Hematopoietic multipotent progenitor cell treated with erythropoietin and hydrocortisone succinate and interleukin-3 and kit ligand, for 17 days (in vitro differentiated cells): ENCODE data around the gene DTX2.
"Not testable (repeated sequence)": the region's sequence is repeated elsewhere in the genome, so short reads cannot be mapped to it uniquely, and the experiment has no call there.

Source experiments
- DNase-seq: peaks from one replicate; pipeline ENCODE4 v3.0.0-alpha.2; 2015; ENCODE audit warnings: low spot score

DTX2 gene

DNA sequence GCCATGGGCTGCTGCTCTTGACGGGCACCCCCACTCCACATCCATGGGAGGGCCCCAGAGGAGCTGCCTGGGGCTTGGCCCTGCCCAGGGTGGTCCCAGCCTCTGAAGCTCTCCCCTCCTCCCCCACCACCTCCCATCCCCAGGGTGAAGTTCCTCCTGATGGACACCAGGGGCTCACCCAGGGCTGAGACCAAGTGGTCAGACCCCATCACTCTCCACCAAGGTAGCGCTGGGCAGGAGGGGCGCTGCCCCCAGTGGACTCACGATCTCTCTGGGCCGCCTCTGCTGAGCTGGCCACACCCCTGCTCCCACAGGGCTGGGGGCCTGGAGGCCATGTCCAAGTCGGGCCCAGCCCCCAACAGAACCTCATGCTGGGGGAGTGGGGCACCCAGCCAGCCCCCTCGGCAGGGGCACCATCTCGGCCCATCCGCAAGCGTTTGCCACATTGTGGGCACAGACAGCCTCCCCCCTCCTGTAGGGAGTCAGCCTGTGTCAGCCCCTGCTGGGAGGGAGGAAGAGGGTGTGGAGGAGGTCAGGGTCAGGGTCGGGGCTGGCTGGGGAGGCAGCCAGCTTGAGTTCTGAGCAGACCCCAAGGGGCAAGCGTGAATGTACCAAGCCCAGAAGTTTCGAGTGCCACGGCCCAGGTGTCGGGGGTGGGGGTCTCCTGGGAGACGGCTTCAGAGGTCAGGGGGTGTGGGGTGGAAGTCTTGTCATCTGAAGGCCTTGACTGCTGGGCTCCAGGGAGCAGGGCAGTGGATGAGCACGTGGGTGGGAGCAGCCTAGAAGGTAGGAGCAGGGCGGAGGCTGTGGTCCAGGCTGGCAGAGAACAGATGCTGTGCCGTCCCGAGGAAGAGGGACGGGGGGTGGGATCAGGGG lies 51.7 kb downstream of the DTX2 start:
- DNase-seq = no peak

DNA sequence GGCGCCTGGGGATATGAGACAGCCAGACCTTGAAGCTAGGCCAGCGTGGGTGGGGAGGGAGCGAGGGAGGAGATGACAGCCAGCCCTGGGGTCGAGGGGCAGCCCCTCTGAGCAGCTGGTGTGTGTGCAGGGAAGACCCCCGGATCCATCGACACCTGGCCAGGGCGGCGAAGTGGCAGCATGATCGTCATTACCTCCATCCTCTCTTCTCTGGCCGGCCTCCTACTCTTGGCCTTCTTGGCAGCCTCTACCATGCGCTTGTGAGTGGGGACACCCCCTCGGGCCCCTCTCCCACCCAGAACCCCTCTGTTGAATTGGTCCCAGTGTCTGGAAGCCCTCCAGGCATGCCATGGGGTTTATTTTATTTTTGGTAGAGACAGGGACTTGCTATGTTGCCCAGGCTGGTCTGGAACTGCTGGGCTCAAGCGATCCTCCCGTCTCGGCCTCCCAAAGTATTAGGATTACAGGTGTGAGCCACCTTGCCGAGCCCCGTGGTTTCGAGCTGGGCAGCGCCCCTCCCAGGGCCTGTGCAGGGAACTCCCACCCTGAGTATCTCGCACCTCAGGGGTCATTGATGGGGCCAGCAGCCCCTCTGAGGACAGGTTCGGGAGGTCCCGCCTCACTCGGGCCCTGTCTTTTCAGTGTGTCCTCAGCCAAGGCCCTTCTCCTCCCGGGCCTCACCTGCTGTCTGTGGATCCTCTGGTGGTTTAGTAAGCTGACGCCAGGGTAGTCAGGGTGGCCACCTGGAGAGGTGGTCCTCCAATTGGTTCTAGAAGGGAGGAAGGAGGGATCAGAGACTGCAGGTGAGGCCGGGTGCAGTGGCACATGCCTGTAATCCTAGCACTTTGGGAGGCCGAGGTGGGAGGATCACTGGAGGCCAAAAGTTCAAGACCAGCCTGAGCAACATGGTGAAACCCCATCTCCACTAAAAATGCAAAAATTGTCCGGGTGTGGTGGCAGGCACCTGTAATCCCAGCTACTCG lies 52.6 kb downstream of the DTX2 start:
- DNase-seq = peak; percentile 2

DNA sequence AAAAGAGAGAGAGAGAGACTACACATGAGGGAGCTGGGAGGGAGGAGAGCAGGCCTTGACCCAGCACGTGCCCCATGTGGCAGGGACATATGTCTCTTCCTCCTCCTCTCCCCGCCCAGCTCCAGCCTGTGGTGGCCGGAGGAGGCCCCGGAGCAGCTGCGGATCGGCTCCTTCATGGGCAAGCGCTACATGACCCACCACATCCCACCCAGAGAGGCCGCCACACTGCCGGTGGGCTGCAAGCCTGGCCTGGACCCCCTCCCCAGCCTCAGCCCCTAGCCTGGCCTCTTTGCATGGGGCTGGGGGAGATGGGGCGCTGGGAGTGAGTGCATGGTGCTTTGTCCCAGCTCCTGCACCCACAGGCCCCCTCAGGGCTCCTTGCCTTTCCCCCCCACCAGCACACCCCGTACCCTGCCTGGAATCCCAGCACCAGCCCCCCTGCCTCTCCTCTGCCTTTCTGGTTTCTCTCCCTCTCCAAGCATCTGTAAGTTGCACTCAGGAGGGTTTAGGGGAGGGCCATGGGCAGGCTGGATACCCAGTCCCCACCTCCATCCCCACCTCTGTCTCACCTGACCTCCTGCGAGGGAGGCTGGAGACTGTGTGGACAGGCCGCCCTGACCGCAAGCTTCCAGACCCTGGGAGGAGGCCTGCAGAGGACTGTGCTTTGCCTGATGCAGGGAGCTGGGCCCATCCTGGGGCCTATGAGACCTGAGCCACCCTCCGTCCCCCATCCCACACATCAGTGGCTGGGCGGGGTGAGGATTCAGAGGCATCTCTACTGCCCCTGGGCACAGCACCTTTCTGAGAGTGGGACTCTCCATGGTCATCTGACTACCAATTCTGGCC lies 53.6 kb downstream of the DTX2 start:
- DNase-seq = peak; percentile 1

DNA sequence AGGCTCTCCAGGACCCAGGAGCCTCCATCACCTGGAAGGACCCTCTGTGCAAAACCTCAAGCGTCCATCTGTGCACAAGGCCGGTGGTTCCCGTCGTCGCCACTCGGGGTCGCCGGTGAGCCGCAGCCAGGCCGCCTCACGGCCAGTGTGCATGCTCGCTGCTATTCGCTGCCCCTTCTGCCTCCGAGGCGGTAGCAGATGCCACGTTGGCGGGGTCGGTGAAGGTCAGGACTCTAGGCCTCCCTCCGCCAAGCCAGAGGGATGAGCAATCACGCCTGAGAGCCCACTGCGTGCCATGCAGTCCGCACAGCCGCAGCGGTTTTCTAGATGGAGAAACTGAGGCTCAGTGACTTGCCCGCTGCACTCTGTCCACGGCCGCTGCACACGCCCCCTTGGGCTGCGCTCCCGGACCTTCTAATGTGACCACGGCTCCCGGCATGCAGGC lies 54.5 kb downstream of the DTX2 start:
- peak; percentile 2 for DNase-seq

DNA sequence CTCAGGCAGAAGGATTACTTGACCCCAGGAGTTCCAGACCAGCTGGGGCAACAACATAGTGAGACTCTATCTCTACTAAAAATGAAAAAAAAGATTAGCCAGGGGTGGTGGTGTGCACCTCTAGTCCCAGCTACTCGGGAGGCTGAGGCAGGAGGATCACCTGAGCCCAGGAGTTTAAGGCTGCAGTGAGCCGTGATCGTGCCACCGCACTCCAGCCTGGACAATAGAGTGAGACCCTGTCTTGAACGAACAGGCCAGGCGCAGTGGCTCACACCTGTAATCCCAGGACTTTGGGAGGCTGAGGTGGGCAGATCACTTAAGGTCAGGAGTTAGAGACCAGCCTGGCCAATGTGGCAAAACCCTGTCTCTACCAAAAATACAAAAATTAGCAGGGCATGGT lies 55.4 kb downstream of the DTX2 start:
- not testable (repeated sequence) for DNase-seq

DNA sequence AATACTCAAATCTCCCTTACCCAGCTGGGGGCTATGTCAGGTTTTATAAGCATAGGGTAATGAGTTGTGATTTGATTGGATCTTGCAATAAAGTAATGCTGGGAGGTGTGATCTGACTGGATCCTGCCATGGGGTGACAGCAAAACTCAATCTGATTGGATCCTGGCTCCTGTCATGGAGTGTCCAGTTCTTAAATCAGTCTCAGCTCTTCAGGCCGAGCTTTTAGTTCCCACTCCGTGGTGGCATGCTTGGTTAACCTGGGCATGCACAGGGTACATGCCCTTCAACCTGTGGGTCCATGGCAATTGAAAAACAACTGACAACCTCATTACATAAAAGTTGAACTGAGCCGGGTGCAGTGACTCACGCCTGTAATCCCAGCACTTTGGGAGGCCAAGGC lies 64.7 kb downstream of the DTX2 start:
- DNase-seq = not testable (repeated sequence)

DNA sequence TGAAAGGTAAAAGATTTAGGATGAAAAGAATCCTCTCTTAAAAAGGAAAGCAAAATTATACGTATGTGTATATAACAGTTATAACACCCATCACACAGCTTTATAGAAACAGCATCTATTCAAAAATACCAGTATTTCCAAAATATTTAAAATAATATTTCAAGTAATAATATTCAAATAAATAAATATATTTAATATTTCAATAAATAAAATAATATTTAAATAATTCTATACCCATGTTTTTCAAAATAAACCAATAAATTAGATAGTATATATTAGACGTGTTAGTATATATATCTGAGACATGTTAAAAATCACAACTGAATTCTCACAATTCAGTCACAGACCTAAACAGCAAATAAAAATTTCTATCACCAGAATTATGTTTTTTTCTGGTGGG lies 70.1 kb downstream of the DTX2 start:
- not testable (repeated sequence) for DNase-seq

DNA sequence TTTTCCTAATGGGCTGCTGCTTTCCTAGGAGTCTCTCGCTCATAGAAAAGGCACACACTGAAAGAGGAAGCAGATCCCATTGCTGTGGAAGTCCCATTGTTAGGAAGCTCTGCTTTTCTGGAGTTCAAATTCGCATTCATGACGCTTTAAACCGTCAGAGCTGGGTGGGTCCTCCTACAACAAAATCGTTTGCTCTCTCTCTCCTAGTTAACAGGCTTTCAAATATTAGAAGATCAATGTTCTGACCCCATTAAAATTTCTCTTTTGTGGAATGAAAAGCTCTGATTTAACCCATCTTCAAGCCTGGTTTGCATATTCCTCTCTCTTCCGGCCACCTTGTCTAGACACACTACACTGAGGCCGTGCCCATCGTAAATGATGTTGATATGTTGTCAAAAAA lies 81.7 kb downstream of the DTX2 start, which contains the start of gene SPDYE16:
Gene SPDYE16 (minus strand): TSS at position 101 of the 400 bp plus-strand sequence. CDS start 1,838 bp downstream, outside the sequence.
- not testable (repeated sequence) for DNase-seq

DNA sequence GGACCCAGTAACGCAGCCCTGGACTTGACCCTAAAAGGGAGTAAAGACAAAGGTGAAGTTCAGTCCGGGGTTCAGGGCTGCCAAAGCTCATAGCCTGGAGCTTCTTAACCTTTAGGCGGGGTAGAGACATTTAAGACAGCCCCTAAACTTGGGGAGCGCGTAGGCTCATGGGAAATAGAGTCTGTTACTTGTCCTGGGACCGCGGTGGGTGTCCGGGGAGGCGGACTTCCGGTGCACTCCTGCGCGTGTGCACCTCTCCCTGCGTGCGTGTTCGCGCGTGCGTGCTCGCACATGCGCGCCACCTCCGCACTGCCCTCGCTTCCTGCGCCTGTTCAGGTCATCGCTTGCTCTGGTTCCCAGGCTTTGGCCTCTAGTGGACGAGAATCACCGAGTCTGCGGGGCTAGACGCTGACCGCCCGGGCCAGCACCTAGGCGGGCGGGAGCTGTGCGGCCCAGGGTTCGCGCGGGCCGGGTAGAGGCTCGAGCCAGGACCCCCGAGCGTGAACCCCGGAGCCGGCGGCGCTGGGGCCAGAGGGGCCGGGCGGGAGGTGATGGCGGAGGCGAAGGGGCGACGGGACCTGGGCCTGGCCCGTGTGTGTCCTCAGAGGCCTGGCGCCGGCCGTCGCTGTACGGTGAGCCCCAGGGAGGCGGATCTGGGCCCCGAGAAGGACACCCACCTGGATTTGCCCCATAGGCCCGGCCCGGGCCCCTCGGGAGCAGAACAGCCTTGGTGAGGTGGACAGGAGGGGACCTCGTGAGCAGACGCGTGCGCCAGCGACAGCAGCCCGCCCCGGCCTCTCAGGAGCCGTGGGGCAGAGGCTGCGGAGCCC lies 87.7 kb downstream of the DTX2 start:
- peak; percentile 73 for DNase-seq

DNA sequence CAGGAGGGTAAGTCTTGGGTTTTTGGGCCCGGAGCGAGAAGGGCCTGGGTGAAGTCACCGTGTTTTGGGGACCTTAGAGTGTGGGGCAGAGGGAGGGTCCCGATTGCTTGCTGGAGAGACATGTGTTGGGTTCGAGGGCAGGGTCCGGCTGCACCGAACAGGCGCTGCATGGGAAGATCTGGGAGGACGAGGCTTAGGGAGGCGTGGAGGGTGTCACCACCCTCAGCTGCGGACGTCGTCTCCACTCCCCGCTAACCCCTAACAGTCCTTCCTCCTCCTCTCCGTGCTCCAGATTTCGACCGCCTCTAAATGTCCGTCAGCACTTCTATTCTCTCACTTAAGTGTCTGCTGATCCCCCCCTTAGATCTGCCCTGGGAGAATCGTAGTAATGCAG lies 88.3 kb downstream of the DTX2 start:
- not testable (repeated sequence) for DNase-seq

DNA sequence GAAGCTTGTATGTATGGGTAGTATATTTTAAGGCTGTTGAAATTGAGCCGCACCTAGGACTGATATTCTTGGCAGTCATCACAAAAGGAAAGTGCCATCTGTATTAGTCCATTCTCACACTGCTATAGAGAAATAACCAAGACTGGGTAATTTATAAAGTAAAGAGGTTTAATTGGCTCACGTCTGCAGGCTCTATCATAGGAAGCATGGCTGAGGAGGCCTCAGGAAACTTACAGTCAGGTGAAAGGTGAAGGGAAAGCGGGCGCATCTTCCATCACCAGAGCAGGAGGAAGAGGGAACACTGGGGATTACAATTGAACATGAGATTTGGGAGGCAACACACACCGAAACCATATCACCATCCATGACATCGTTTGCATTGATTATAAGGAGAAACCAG lies 90.5 kb downstream of the DTX2 start:
- not testable (repeated sequence) for DNase-seq
